K562 (cell line): ENCODE results near the gene CELA1. TPM values are rescaled to one million over a fixed set of nuclear protein-coding genes. Genes with fewer than 3 reads are reported as not detected.

ENCODE experiments used
- ARID1B ChIP-seq: fragments of 450-650 bp; IDR thresholded peaks from 2 replicates; pipeline ENCODE4 v1.6.1; 2016; ENCODE audit warnings: antibody characterized with exemption, mild to moderate bottlenecking, inconsistent platforms
- CBFA2T2 ChIP-seq: fragments of 450-650 bp; conservative IDR thresholded peaks from 2 replicates; pipeline ENCODE4 v1.6.1; 2017; ENCODE audit warnings: mild to moderate bottlenecking
- CBFA2T3 ChIP-seq: fragments of 450-650 bp; IDR thresholded peaks from 2 replicates; pipeline ENCODE4 v1.6.1; 2017
- CTBP1 ChIP-seq: fragments of 450-650 bp; IDR thresholded peaks from 2 replicates; pipeline ENCODE4 v1.6.1; 2016; ENCODE audit warnings: borderline replicate concordance
- FOXJ2 ChIP-seq: fragments of 200-800 bp; sonication (Bioruptor generic); IDR thresholded peaks from 2 replicates; pipeline ENCODE4 v1.6.1; 2016; ENCODE audit warnings: missing genetic modification characterization, missing compliant biosample characterization
- FOXK2 ChIP-seq, 2 experiments: fragments of 450-650 bp; IDR thresholded peaks in 1 of 2; conservative IDR thresholded peaks in 1 of 2; 2 replicates each; pipeline ENCODE4 v1.6.1; 2016; ENCODE audit warnings: low read depth in 2 of 2, mild to moderate bottlenecking in 1 of 2
- HDGF ChIP-seq: fragments of 450-650 bp; IDR thresholded peaks from 2 replicates; pipeline ENCODE4 v1.6.1; 2016
- MBD2 ChIP-seq: sonication (generic); IDR thresholded peaks from 2 replicates; pipeline ENCODE4 v1.6.1; 2016; ENCODE audit warnings: low read depth, borderline replicate concordance
- MYC ChIP-seq, 2 experiments: fragments of 250-450 bp in 1 of 2; sonication (Bioruptor Pico) in 1 of 2; IDR thresholded peaks; 2 replicates each; pipeline versions ENCODE4 v1.5.1 to v1.6.1; 2012 to 2021; ENCODE audit warnings: low read depth in 2 of 2, borderline replicate concordance in 1 of 2, improper control_type of control experiment in 1 of 2, low read length in 1 of 2, mild to moderate bottlenecking in 1 of 2, moderate library complexity in 1 of 2
- NR3C1 ChIP-seq: sonication (generic); formaldehyde crosslinking; IDR thresholded peaks from 2 replicates; pipeline ENCODE4 v1.8.1; 2022; ENCODE audit warnings: missing genetic modification reagents
- RFX7 ChIP-seq: fragments of 250-450 bp; sonication (Bioruptor Pico); IDR thresholded peaks from 2 replicates; pipeline ENCODE4 v1.5.1; 2021; ENCODE audit warnings: mild to moderate bottlenecking
- ZNF644 ChIP-seq: fragments of 200-800 bp; sonication (Bioruptor generic); IDR thresholded peaks from 2 replicates; pipeline ENCODE4 v1.6.1; 2016; ENCODE audit warnings: low read depth, missing genetic modification characterization, missing compliant biosample characterization
- polyA plus RNA-seq, 8 experiments: library from polyadenylated mRNA; depleted of rRNA in 4 of 8; stranded (reverse) in 5 of 8; unstranded in 3 of 8; fragments of >200 nt; fragmentation: Nextera tagmentation in 2 of 8; fragmentation: Illumina TruSeq in 1 of 8; extraction: Ambion mirVana in 2 of 8; extraction: Trizol in 1 of 8; gene quantifications; 2 replicates each; pipeline versions ENCODE4 v1.2.1 to v1.2.3, GENCODE V29; 2011 to 2014; ENCODE audit warnings: inconsistent platforms in 1 of 8, missing spikeins in 1 of 8
- total RNA-seq, 7 experiments: library from RNA; depleted of rRNA in 6 of 7; stranded (reverse); fragments of >200 nt in 6 of 7; fragmentation: Illumina TruSeq in 2 of 7; extraction: Trizol in 2 of 7; gene quantifications; 2 replicates each; pipeline versions ENCODE4 v1.2.1 to v1.2.3, GENCODE V29; 2011 to 2021; ENCODE audit warnings: low replicate concordance in 1 of 7
- TF ChIP-seq, protein P1 (sequence below): sonication (generic); formaldehyde crosslinking; IDR thresholded peaks from 2 replicates; pipeline ENCODE4 v1.8.0; 2022; ENCODE audit warnings: missing genetic modification reagents, mild to moderate bottlenecking, moderate library complexity, borderline replicate concordance
- TF ChIP-seq, protein P2 (sequence below): fragments of 450-650 bp; conservative IDR thresholded peaks from 2 replicates; pipeline ENCODE4 v1.6.1; 2016; ENCODE audit warnings: missing genetic modification characterization, low read depth, mild to moderate bottlenecking, control low read depth, missing compliant biosample characterization
- TF ChIP-seq, protein P3 (sequence below): fragments of 450-650 bp; IDR thresholded peaks from 2 replicates; pipeline ENCODE4 v1.6.1; 2016; ENCODE audit warnings: mild to moderate bottlenecking, moderate library complexity

CELA1 gene
- total and polyA plus RNA-seq, 9 of the 15 experiments (the other 6 are each of a cell fraction or from before 2014, with no cell fraction given) = 0.06 to 0.27 (median 0.22) TPM; not detected in 6

DNA sequence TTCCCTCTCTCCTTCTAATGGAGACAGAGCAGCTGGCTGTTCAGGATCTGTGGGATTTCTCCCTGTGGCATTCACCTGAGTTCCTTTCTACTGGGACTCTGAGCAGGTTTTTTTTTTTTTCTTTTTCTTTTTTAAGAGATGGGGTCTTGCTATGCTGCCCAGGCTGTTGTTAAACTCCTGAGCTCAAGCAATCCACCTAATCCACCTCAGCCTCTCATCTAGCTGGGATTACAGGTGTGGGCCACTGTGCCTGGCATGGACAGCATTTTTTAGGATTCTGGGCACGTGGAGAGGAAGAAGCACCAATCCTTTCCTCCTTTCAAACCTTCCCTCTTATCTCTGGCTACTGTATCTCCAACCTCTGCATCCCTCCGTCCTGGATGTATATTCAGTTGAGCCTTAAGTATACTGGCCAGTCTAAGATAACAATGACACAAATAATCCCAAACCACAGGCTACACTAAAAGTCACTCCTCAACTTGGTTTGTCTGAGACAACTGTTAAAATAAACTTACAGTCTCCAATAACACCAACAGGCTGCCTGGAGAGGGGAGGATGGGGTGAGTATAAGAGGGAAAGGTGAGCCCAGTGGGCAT, 16.4 kb upstream of the CELA1 start (continued):
- peak; percentile 18; the same call in 1 of the 2 replicates for TF ChIP-seq MYC (IDR thresholded peaks at IDR 0.05; ENCODE audit: low read depth, low read length)
- TF ChIP-seq MYC (CRISPR knock-in tag; IDR thresholded peaks at IDR 0.05; ENCODE audit: borderline replicate concordance, low read depth) = no peak
- TF ChIP-seq RFX7 = no peak
- TF ChIP-seq, protein P1, sequence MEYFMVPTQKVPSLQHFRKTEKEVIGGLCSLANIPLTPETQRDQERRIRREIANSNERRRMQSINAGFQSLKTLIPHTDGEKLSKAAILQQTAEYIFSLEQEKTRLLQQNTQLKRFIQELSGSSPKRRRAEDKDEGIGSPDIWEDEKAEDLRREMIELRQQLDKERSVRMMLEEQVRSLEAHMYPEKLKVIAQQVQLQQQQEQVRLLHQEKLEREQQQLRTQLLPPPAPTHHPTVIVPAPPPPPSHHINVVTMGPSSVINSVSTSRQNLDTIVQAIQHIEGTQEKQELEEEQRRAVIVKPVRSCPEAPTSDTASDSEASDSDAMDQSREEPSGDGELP = no peak
- TF ChIP-seq CBFA2T3 = peak; percentile 93
- peak; percentile 76 for TF ChIP-seq ARID1B
- TF ChIP-seq CBFA2T2 = peak; percentile 84
- TF ChIP-seq MBD2 = no peak
- TF ChIP-seq NR3C1 (CRISPR knock-in tag) = no peak
- TF ChIP-seq FOXK2 (conservative IDR thresholded peaks at IDR 0.05 in 1 of 2, IDR thresholded peaks at IDR 0.05 in 1 of 2; ENCODE audit: low read depth in 2 of 2) = no peak
- no peak for TF ChIP-seq HDGF
- no peak for TF ChIP-seq FOXJ2 (tag)
- no peak for TF ChIP-seq ZNF644 (tag)
- TF ChIP-seq, protein P2, sequence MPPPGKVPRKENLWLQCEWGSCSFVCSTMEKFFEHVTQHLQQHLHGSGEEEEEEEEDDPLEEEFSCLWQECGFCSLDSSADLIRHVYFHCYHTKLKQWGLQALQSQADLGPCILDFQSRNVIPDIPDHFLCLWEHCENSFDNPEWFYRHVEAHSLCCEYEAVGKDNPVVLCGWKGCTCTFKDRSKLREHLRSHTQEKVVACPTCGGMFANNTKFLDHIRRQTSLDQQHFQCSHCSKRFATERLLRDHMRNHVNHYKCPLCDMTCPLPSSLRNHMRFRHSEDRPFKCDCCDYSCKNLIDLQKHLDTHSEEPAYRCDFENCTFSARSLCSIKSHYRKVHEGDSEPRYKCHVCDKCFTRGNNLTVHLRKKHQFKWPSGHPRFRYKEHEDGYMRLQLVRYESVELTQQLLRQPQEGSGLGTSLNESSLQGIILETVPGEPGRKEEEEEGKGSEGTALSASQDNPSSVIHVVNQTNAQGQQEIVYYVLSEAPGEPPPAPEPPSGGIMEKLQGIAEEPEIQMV (tag) = no peak
- peak; percentile 51; the same call in 1 of the 2 replicates for TF ChIP-seq CTBP1
- TF ChIP-seq, protein P3, sequence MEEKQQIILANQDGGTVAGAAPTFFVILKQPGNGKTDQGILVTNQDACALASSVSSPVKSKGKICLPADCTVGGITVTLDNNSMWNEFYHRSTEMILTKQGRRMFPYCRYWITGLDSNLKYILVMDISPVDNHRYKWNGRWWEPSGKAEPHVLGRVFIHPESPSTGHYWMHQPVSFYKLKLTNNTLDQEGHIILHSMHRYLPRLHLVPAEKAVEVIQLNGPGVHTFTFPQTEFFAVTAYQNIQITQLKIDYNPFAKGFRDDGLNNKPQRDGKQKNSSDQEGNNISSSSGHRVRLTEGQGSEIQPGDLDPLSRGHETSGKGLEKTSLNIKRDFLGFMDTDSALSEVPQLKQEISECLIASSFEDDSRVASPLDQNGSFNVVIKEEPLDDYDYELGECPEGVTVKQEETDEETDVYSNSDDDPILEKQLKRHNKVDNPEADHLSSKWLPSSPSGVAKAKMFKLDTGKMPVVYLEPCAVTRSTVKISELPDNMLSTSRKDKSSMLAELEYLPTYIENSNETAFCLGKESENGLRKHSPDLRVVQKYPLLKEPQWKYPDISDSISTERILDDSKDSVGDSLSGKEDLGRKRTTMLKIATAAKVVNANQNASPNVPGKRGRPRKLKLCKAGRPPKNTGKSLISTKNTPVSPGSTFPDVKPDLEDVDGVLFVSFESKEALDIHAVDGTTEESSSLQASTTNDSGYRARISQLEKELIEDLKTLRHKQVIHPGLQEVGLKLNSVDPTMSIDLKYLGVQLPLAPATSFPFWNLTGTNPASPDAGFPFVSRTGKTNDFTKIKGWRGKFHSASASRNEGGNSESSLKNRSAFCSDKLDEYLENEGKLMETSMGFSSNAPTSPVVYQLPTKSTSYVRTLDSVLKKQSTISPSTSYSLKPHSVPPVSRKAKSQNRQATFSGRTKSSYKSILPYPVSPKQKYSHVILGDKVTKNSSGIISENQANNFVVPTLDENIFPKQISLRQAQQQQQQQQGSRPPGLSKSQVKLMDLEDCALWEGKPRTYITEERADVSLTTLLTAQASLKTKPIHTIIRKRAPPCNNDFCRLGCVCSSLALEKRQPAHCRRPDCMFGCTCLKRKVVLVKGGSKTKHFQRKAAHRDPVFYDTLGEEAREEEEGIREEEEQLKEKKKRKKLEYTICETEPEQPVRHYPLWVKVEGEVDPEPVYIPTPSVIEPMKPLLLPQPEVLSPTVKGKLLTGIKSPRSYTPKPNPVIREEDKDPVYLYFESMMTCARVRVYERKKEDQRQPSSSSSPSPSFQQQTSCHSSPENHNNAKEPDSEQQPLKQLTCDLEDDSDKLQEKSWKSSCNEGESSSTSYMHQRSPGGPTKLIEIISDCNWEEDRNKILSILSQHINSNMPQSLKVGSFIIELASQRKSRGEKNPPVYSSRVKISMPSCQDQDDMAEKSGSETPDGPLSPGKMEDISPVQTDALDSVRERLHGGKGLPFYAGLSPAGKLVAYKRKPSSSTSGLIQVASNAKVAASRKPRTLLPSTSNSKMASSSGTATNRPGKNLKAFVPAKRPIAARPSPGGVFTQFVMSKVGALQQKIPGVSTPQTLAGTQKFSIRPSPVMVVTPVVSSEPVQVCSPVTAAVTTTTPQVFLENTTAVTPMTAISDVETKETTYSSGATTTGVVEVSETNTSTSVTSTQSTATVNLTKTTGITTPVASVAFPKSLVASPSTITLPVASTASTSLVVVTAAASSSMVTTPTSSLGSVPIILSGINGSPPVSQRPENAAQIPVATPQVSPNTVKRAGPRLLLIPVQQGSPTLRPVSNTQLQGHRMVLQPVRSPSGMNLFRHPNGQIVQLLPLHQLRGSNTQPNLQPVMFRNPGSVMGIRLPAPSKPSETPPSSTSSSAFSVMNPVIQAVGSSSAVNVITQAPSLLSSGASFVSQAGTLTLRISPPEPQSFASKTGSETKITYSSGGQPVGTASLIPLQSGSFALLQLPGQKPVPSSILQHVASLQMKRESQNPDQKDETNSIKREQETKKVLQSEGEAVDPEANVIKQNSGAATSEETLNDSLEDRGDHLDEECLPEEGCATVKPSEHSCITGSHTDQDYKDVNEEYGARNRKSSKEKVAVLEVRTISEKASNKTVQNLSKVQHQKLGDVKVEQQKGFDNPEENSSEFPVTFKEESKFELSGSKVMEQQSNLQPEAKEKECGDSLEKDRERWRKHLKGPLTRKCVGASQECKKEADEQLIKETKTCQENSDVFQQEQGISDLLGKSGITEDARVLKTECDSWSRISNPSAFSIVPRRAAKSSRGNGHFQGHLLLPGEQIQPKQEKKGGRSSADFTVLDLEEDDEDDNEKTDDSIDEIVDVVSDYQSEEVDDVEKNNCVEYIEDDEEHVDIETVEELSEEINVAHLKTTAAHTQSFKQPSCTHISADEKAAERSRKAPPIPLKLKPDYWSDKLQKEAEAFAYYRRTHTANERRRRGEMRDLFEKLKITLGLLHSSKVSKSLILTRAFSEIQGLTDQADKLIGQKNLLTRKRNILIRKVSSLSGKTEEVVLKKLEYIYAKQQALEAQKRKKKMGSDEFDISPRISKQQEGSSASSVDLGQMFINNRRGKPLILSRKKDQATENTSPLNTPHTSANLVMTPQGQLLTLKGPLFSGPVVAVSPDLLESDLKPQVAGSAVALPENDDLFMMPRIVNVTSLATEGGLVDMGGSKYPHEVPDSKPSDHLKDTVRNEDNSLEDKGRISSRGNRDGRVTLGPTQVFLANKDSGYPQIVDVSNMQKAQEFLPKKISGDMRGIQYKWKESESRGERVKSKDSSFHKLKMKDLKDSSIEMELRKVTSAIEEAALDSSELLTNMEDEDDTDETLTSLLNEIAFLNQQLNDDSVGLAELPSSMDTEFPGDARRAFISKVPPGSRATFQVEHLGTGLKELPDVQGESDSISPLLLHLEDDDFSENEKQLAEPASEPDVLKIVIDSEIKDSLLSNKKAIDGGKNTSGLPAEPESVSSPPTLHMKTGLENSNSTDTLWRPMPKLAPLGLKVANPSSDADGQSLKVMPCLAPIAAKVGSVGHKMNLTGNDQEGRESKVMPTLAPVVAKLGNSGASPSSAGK = no peak
